Measurements from ENCODE around the gene RCOR3. TPM values are rescaled to one million over a fixed set of nuclear protein-coding genes. Genes with fewer than 3 reads are reported as not detected.

Gene RCOR3
- total RNA-seq, 4 donors from 2014 or later, result 28.1 to 55.0 (median 43.5) TPM

DNA sequence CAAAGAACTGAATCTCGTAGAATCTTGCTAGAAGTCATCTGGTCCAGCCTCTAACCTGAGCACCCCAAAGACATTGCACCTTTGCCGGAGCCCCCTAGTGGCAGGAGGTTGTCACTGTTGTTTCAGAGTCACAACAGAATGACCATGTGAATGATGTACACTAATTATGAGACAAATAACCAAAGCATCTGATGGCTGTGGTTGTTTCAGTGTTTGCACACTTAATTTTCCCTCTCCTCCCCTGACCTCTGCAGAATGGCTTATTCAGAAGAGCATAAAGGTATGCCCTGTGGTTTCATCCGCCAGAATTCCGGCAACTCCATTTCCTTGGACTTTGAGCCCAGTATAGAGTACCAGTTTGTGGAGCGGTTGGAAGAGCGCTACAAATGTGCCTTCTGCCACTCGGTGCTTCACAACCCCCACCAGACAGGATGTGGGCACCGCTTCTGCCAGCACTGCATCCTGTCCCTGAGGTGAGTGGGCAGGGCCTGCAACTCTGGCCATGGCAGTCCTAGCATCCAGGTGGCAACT, 93.9 kb downstream of the RCOR3 start:
- 85 to 88% methylated on average over 8 of the region's 8 CpGs for WGBS, 2 donors

DNA sequence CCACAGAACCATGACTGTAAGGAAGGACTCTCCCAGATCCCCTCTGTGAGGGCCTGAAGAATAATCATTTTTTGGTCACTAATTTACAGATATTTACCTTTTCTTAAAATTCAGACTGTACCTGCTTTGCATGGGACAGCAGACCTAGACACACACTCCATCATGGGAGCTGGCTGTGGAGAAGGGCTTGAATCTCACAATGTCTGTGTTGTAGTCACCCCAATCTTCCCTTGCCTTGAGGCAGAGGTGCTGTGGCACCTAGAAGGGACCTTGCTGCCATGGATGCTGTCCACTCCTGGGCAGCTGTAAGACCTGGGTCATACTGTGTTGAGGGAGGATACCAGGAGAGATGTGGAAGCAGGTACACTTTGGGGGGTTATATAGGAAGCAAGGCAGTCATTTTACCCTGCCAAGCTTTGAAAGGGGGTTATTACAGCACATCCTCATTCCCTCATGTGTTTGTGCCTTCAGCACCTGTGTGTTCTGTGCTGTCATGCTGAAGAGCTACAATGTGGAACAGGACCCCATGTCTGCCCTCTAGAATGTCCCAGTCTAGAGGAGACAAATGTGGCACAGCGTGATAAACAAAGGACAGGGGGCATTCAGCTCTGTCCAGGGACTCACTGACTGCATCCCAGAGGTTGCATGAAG, 94.5 kb downstream of the RCOR3 start:
- H3K4me3 ChIP-seq (ENCODE audit: low read depth, poor library complexity, severe bottlenecking), result no peak overlapping the region
- no peak for DNase-seq (ENCODE audit: low spot score in 2 of 2)
- TF ChIP-seq, protein P1, sequence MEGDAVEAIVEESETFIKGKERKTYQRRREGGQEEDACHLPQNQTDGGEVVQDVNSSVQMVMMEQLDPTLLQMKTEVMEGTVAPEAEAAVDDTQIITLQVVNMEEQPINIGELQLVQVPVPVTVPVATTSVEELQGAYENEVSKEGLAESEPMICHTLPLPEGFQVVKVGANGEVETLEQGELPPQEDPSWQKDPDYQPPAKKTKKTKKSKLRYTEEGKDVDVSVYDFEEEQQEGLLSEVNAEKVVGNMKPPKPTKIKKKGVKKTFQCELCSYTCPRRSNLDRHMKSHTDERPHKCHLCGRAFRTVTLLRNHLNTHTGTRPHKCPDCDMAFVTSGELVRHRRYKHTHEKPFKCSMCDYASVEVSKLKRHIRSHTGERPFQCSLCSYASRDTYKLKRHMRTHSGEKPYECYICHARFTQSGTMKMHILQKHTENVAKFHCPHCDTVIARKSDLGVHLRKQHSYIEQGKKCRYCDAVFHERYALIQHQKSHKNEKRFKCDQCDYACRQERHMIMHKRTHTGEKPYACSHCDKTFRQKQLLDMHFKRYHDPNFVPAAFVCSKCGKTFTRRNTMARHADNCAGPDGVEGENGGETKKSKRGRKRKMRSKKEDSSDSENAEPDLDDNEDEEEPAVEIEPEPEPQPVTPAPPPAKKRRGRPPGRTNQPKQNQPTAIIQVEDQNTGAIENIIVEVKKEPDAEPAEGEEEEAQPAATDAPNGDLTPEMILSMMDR (IDR thresholded peaks at IDR 0.05), result no peak
- TF ChIP-seq POLR2A (IDR thresholded peaks at IDR 0.05), result no peak
- WGBS, 2 donors, result 0% methylated on average over 1 of the region's 1 CpG
- intact Hi-C loops (cut with DNase I; ENCODE audit: low total_unique reads), result no loop called here

More for the DNA sequence above, 93.9 kb downstream of the RCOR3 start:
- H3K4me3 ChIP-seq (ENCODE audit: low read depth, poor library complexity, severe bottlenecking), result no peak overlapping the region
- intact Hi-C loops (cut with DNase I; ENCODE audit: low total_unique reads), result no loop called here
- DNase-seq (ENCODE audit: low spot score in 2 of 2), result peak in 1 of 2 donors; percentile 85
- TF ChIP-seq, protein P1 (IDR thresholded peaks at IDR 0.05), result no peak
- TF ChIP-seq POLR2A (IDR thresholded peaks at IDR 0.05), result no peak

DNA sequence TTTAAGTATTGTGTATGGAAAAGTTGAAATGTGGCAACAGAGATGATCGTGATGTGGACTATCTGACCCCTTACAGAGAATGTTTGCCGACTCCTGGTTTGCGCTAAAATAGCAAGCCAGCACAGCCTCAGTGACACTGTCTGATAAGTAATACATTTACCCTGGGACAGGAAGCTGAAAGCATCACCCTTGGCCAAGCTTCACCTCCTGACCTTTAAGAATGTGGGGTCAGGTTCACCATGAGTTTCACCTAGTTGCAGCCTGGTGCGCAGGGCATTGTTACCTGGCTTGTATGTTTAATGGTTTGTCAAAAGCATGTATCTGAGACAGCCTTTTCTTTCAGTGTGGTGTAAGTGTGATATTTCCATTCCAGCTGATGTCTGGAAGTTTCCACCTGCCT, 96.7 kb downstream of the RCOR3 start:
- no peak overlapping the region for H3K4me3 ChIP-seq (ENCODE audit: low read depth, poor library complexity, severe bottlenecking)
- intact Hi-C loops (cut with DNase I; ENCODE audit: low total_unique reads), result no loop called here
- DNase-seq (ENCODE audit: low spot score in 2 of 2), result no peak
- WGBS, 2 donors, result 91 to 95% methylated on average over 4 of the region's 4 CpGs
- TF ChIP-seq, protein P1 (IDR thresholded peaks at IDR 0.05), result no peak
- TF ChIP-seq POLR2A (IDR thresholded peaks at IDR 0.05), result no peak

DNA sequence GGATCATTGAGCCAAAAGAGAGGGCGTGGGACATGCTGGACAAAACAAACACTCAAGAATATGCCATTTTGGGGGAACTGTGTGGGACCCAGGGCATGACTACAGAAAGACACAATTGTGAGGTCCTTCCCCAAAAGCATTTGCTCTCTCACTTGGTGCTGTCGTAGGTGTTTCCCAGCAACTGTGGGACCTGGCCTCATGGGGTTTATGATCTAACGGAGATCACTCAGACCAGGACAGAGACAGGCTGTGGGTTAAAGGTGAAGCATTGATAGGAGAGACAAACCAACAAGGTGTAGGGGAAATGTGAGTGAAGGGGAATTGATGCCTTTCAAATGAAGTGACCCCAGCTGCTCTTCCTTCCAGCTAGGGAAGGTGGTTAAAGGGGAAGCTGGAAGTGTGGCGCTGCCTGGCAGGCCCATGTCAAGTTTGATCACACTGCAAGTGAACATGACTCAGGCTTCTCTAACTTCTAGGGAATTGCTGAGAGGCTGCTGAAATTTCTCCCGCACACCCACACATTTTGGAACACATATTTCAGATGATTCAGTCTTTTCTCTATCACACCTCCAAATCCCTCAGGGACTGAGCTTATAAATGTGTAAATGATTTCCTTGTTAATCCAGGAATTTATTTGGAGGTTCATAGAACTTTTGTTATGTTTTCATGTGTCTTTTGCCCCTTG, 97.7 kb downstream of the RCOR3 start:
- no peak overlapping the region for H3K4me3 ChIP-seq (ENCODE audit: low read depth, poor library complexity, severe bottlenecking)
- DNase-seq (ENCODE audit: low spot score in 2 of 2), result no peak
- 48 to 53% methylated on average over 5 of the region's 5 CpGs for WGBS, 2 donors
- intact Hi-C loops (cut with DNase I; ENCODE audit: low total_unique reads), result no loop called here
- no peak for TF ChIP-seq POLR2A (IDR thresholded peaks at IDR 0.05)
- TF ChIP-seq, protein P1 (IDR thresholded peaks at IDR 0.05), result no peak

DNA sequence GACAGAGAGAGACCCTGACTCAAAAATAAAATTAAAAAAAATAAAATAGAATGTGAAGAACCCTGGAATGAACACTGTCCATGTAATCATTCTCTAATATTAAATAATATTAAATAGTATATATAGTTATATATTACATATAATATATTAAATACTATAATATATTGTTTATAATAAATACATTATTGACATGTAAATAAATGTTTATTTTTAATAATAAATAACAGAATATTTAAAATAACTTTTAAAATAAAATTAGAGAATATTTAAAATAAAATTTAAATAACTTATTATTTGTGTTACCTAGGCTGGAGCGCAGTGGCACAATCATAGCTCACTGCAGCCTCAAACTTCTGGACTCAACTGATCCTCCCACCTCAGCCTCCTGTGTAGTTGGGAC, 99.5 kb downstream of the RCOR3 start:
- no peak for DNase-seq (ENCODE audit: low spot score in 2 of 2)
- TF ChIP-seq POLR2A (IDR thresholded peaks at IDR 0.05), result no peak
- TF ChIP-seq, protein P1 (IDR thresholded peaks at IDR 0.05), result no peak
- intact Hi-C loops (cut with DNase I; ENCODE audit: low total_unique reads), result no loop called here
- H3K4me3 ChIP-seq (ENCODE audit: low read depth, poor library complexity, severe bottlenecking), result no peak overlapping the region
- 94 to 100% methylated on average over 1 of the region's 1 CpG for WGBS, 2 donors
